WERI-Rb-1 (cell line): ENCODE results near the gene LRCH2.

Experiments used
- DNase-seq: peaks from one replicate; pipeline ENCODE4 v3.0.0-alpha.2; 2020
- H3K27ac ChIP-seq: fragments of 250-450 bp; sonication (Bioruptor Pico); 2 replicates; pipeline ENCODE4 v1.5.1; 2020; ENCODE audit warnings: mild to moderate bottlenecking, moderate library complexity
- H3K27me3 ChIP-seq: fragments of 250-450 bp; sonication (Bioruptor Pico); 2 replicates; pipeline ENCODE4 v1.5.1; 2021; ENCODE audit warnings: mild to moderate bottlenecking, low read depth, moderate library complexity; ENCODE audit not compliant: insufficient read depth, severe bottlenecking
- H3K36me3 ChIP-seq: fragments of 250-450 bp; sonication (Bioruptor Pico); 2 replicates; pipeline ENCODE4 v1.5.1; 2020; ENCODE audit warnings: mild to moderate bottlenecking, moderate library complexity
- H3K4me3 ChIP-seq: 2 replicates; pipeline ENCODE4 v1.5.1; 2011; ENCODE audit warnings: low read depth, mild to moderate bottlenecking, control low read depth, low read length
- H3K9me3 ChIP-seq: fragments of 250-450 bp; sonication (Bioruptor Pico); 2 replicates; pipeline ENCODE4 v1.5.1; 2021; ENCODE audit warnings: mild to moderate bottlenecking, moderate library complexity; ENCODE audit not compliant: severe bottlenecking
- CTCF ChIP-seq: IDR thresholded peaks from 2 replicates; pipeline ENCODE4 v1.5.1; 2011; ENCODE audit warnings: low read depth, mild to moderate bottlenecking, control low read depth, inconsistent platforms, low read length

The LRCH2 gene

GRCh38 chrX:115261148-115261547, 27.3 kb upstream of the LRCH2 start:
- DNase-seq, result no peak
- no peaks in the 10 kb centered on the region for H3K9me3 ChIP-seq
- no peak overlapping the region for H3K4me3 ChIP-seq
- no peaks in the 10 kb centered on the region for H3K36me3 ChIP-seq
- peak overlapping the region; percentile 48 for H3K27ac ChIP-seq
- TF ChIP-seq CTCF, result no peak
- peaks cover 11% of the 10 kb centered on the region for H3K27me3 ChIP-seq

- H3K4me3 ChIP-seq, result no peak overlapping the region
- no peak for DNase-seq
- H3K9me3 ChIP-seq, result no peaks in the 10 kb centered on the region
- peak overlapping the region; percentile 71 for H3K27ac ChIP-seq
- H3K36me3 ChIP-seq, result no peaks in the 10 kb centered on the region
- H3K27me3 ChIP-seq, result peaks cover 11% of the 10 kb centered on the region
- TF ChIP-seq CTCF, result no peak
Measured at GRCh38 chrX:115260330-115260729, 26.4 kb upstream of the LRCH2 start.

- no peak overlapping the region for H3K4me3 ChIP-seq
- peak; percentile 35 for DNase-seq
- no peaks in the 10 kb centered on the region for H3K9me3 ChIP-seq
- TF ChIP-seq CTCF, result no peak
- H3K27me3 ChIP-seq, result peaks cover 11% of the 10 kb centered on the region
- H3K36me3 ChIP-seq, result no peaks in the 10 kb centered on the region
- H3K27ac ChIP-seq, result peak overlapping the region; percentile 71
Measured at GRCh38 chrX:115259238-115259875, 25.5 kb upstream of the LRCH2 start.

DNA sequence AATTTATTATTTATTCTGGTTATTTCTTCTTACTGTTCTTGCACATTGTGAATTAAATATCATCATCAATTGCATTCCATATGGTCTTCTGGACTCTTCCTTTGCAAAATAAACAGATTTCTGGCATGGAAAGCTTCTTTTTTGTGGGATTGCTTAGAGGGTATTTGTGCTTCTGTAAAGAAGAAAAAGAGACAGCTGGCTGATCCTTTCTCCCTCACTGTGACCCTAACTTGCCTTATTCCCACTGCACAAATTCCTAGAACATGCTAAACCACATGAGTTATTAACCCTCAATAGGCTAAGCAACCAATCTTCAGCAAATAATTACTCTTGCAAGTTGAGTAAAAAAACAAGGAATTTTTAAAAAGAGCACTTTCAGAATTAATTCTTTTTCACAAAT, 23.8 kb upstream of the LRCH2 start:
- H3K27me3 ChIP-seq, result peaks cover 11% of the 10 kb centered on the region
- no peak for DNase-seq
- no peak overlapping the region; the same call in 1 of the 2 replicates for H3K27ac ChIP-seq
- no peak for TF ChIP-seq CTCF
- no peaks in the 10 kb centered on the region for H3K9me3 ChIP-seq
- no peaks in the 10 kb centered on the region for H3K36me3 ChIP-seq
- H3K4me3 ChIP-seq, result no peak overlapping the region

DNA sequence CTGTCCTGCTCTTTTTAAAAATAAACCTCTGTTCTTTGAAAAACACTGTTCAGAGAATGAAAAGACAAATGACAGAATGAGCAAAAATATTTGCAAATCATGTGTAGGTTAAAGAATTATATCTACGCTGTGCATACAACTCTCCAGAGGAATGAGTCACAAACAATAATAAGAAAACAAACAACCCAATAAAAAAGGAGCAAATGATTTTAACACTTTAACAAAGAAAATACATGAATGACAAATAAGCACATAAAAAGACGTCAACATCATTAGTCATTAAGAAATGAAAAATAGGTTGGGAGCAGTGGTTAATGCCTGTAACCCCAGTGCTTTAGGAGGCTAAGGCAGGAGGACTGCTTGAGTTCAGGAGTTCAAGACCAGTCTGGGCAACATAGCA, 21.1 kb upstream of the LRCH2 start:
- Histone ChIP-seq H3K27me3 (peaks cover 9% of the 10 kb centered on the region), H3K36me3 (no peaks in the 10 kb centered on the region), H3K4me3 (no peak overlapping the region), H3K27ac (no peak overlapping the region), H3K9me3 (no peaks in the 10 kb centered on the region)
- DNase-seq, result no peak
- no peak for TF ChIP-seq CTCF
